Measurements from ENCODE around the gene NUP205. TPM values are rescaled to one million over a fixed set of nuclear protein-coding genes. Genes with fewer than 3 reads are reported as not detected.

The NUP205 gene
- total RNA-seq, 1 experiment from 2014 or later, result 86.7 TPM

GRCh38 chr7:135685306-135686084 is 127.8 kb downstream of the NUP205 start:
- ChIA-PET CTCF (no interaction called here), POLR2A (ENCODE audit: unreplicated experiment) (no interaction called here)
- intact Hi-C loops (cut with micrococcal nuclease), result no loop called here
- H3K4me1 ChIP-seq (ENCODE audit: insufficient read depth, low read length), result no peaks in the 10 kb centered on the region
- H3K79me2 ChIP-seq (ENCODE audit: low read length), result no peaks in the 10 kb centered on the region
- DNase-seq (no peak), ATAC-seq (peak; percentile 29; the same call in 1 of the 2 replicates)
- no peaks in the 10 kb centered on the region for H4K20me1 ChIP-seq (ENCODE audit: low read length)
- H3K9me2 ChIP-seq (replicated peaks; ENCODE audit: low read length), result no peaks in the 10 kb centered on the region
- H3K4me3 ChIP-seq (ENCODE audit: low read length), result no peak overlapping the region
- no peaks in the 10 kb centered on the region for H3K9me3 ChIP-seq (ENCODE audit: low read length)
- no peak for TF ChIP-seq CTCF (conservative IDR thresholded peaks at IDR 0.05; ENCODE audit: low read depth, low read length)
- no peak for TF ChIP-seq EZH2 (IDR thresholded peaks at IDR 0.05; ENCODE audit: low read length, unreplicated experiment)
- H3K27me3 ChIP-seq (ENCODE audit: low read length), result no peaks in the 10 kb centered on the region
- no TSS peak for BruUV-seq (replicated peaks)
- H3K9ac ChIP-seq (ENCODE audit: low read length), result no peak overlapping the region
- H3F3A ChIP-seq (ENCODE audit: low read length, unreplicated experiment), result no peaks in the 10 kb centered on the region
- no peak overlapping the region for H2AFZ ChIP-seq (ENCODE audit: low read length)
- no peak overlapping the region for H3K4me2 ChIP-seq (ENCODE audit: low read length)
- H3K36me3 ChIP-seq (ENCODE audit: low read depth, low read length), result no peaks in the 10 kb centered on the region
- H3K27ac ChIP-seq (ENCODE audit: low read length), result no peak overlapping the region

GRCh38 chr7:135687466-135687865 is 129.7 kb downstream of the NUP205 start:
- ChIA-PET POLR2A (ENCODE audit: unreplicated experiment) (no interaction called here), CTCF (interaction anchor here (0.7 kb wide), 1 partner anchor 29 kb away, joined by 3 read pairs; no protein-coding TSS in a partner anchor)
- no peak for ATAC-seq
- Histone ChIP-seq H3K9me3 (ENCODE audit: low read length) (no peaks in the 10 kb centered on the region), H3K9ac (ENCODE audit: low read length) (no peak overlapping the region), H3K4me1 (ENCODE audit: insufficient read depth, low read length) (no peaks in the 10 kb centered on the region), H3K4me3 (ENCODE audit: low read length) (no peak overlapping the region), H3K79me2 (ENCODE audit: low read length) (no peaks in the 10 kb centered on the region), H3K27ac (ENCODE audit: low read length) (no peak overlapping the region), H3K9me2 (replicated peaks; ENCODE audit: low read length) (no peaks in the 10 kb centered on the region), H3K4me2 (ENCODE audit: low read length) (no peak overlapping the region), H3K36me3 (ENCODE audit: low read depth, low read length) (no peaks in the 10 kb centered on the region), H2AFZ (ENCODE audit: low read length) (no peak overlapping the region), H4K20me1 (ENCODE audit: low read length) (no peaks in the 10 kb centered on the region), H3F3A (ENCODE audit: low read length, unreplicated experiment) (no peaks in the 10 kb centered on the region), H3K27me3 (ENCODE audit: low read length) (no peaks in the 10 kb centered on the region)
- no TSS peak for BruUV-seq (replicated peaks)
- TF ChIP-seq CTCF (conservative IDR thresholded peaks at IDR 0.05; ENCODE audit: low read depth, low read length) (no peak), EZH2phosphoT487 (IDR thresholded peaks at IDR 0.05; ENCODE audit: borderline replicate concordance, low read length) (no peak), EZH2 (IDR thresholded peaks at IDR 0.05; ENCODE audit: low read length, unreplicated experiment) (no peak)
- intact Hi-C loops (cut with micrococcal nuclease), result no loop called here
- no peak for DNase-seq

GRCh38 chr7:135690566-135690965 is 132.8 kb downstream of the NUP205 start:
- ATAC-seq (peak; percentile 83), DNase-seq (peak; percentile 39)
- H3K4me3 ChIP-seq (ENCODE audit: low read length), result no peak overlapping the region
- no peaks in the 10 kb centered on the region for H3K27me3 ChIP-seq (ENCODE audit: low read length)
- no peaks in the 10 kb centered on the region for H3K9me3 ChIP-seq (ENCODE audit: low read length)
- no peak overlapping the region for H3K9ac ChIP-seq (ENCODE audit: low read length)
- BruUV-seq (replicated peaks), result no TSS peak
- H3K4me2 ChIP-seq (ENCODE audit: low read length), result no peak overlapping the region
- ChIA-PET POLR2A (ENCODE audit: unreplicated experiment) (no interaction called here), CTCF (no interaction called here)
- H3K9me2 ChIP-seq (replicated peaks; ENCODE audit: low read length), result no peaks in the 10 kb centered on the region
- no peaks in the 10 kb centered on the region for H4K20me1 ChIP-seq (ENCODE audit: low read length)
- H3K36me3 ChIP-seq (ENCODE audit: low read depth, low read length), result no peaks in the 10 kb centered on the region
- H3F3A ChIP-seq (ENCODE audit: low read length, unreplicated experiment), result no peaks in the 10 kb centered on the region
- no peaks in the 10 kb centered on the region for H3K79me2 ChIP-seq (ENCODE audit: low read length)
- no peak overlapping the region for H3K27ac ChIP-seq (ENCODE audit: low read length)
- H3K4me1 ChIP-seq (ENCODE audit: insufficient read depth, low read length), result no peaks in the 10 kb centered on the region
- no peak overlapping the region for H2AFZ ChIP-seq (ENCODE audit: low read length)
- TF ChIP-seq CTCF (conservative IDR thresholded peaks at IDR 0.05; ENCODE audit: low read depth, low read length) (no peak), EZH2 (IDR thresholded peaks at IDR 0.05; ENCODE audit: low read length, unreplicated experiment) (no peak), EZH2phosphoT487 (IDR thresholded peaks at IDR 0.05; ENCODE audit: borderline replicate concordance, low read length) (no peak)
- intact Hi-C loops (cut with micrococcal nuclease), result no loop called here
